GM12878 (cell line): Measurements from ENCODE around the gene STXBP1. TPM values are rescaled to one million over a fixed set of nuclear protein-coding genes. Genes with fewer than 3 reads are reported as not detected.

Experiments used
- ATAC-seq: fragments of 200-7000 bp; cut with Tn5 transposase; 3 replicates; pipeline ENCODE4 v1.9.1; 2020; ENCODE audit warnings: mild to moderate bottlenecking, moderate library complexity
- BruUV-seq: library from RNA; stranded (reverse); fragments of 400-500 nt; replicated peaks from 2 replicates; lab custom pipeline; 2021; lab: Mats Ljungman, UMichigan
- CTCF ChIA-PET: fragments of 300-600 bp; sonication (Branson Sonifier 250); formaldehyde crosslinking; extraction: SDS; loops from one replicate; lab custom pipeline; 2021; ENCODE audit warnings: inconsistent platforms; lab: Yijun Ruan, JAX
- POLR2A ChIA-PET: fragments of 350-600 bp; formaldehyde crosslinking; extraction: SDS; loops from one replicate; lab custom pipeline; 2021; ENCODE audit warnings: inconsistent platforms; lab: Charles Lee
- RAD21 ChIA-PET: fragments of 300-600 bp; sonication (Branson Sonifier 250); formaldehyde crosslinking; loops from one replicate; lab custom pipeline; 2023; ENCODE audit warnings: antibody characterized with exemption; ENCODE audit not compliant: unreplicated experiment; lab: Charles Lee
- SMC1A ChIA-PET: fragments of 300-600 bp; sonication (Branson Sonifier 250); formaldehyde crosslinking; loops from one replicate; lab custom pipeline; 2023; ENCODE audit not compliant: unreplicated experiment, uncharacterized antibody; lab: Charles Lee
- DNase-seq: peaks from one replicate; pipeline ENCODE4 v3.0.0-alpha.2; 2011; ENCODE audit warnings: low read depth, low spot score
- FAIRE-seq: peaks from 3 replicates; lab custom pipeline; 2011; peaks lifted over from hg19 to GRCh38; lab: Jason Lieb, UNC
- H2AFZ ChIP-seq: 2 replicates; pipeline ENCODE4 v1.6.0; 2011; ENCODE audit warnings: low read depth, low read length, control low read depth; ENCODE audit not compliant: control insufficient read depth
- H3K27ac ChIP-seq: 2 replicates; pipeline ENCODE4 v1.5.1; 2011; ENCODE audit warnings: control low read depth; ENCODE audit not compliant: control insufficient read depth, insufficient read depth
- H3K27me3 ChIP-seq, 2 experiments: replicated peaks in 1 of 2; 2 replicates each; pipeline versions ENCODE4 v1.6.0 to v1.6.1; 2011; ENCODE audit warnings: low read length in 1 of 2; ENCODE audit not compliant: control insufficient read depth in 2 of 2, insufficient read depth in 2 of 2
- H3K36me3 ChIP-seq, 2 experiments: 2 replicates each; pipeline ENCODE4 v1.5.1; 2011; ENCODE audit warnings: low read length in 1 of 2; ENCODE audit not compliant: control insufficient read depth in 2 of 2, insufficient read depth in 2 of 2
- H3K4me1 ChIP-seq: 2 replicates; pipeline ENCODE4 v1.6.1; 2011; ENCODE audit warnings: mild to moderate bottlenecking, low read length, moderate library complexity, mixed read lengths; ENCODE audit not compliant: control insufficient read depth, insufficient read depth
- H3K4me2 ChIP-seq: 2 replicates; pipeline ENCODE4 v1.6.0; 2011; ENCODE audit warnings: control low read depth; ENCODE audit not compliant: control insufficient read depth, insufficient read depth
- H3K4me3 ChIP-seq: fragments of 200-600 bp; sonication (generic); 2 replicates; pipeline ENCODE4 v1.5.1; 2016
- H3K79me2 ChIP-seq: 2 replicates; pipeline ENCODE4 v1.6.0; 2011; ENCODE audit warnings: low read length; ENCODE audit not compliant: control insufficient read depth, insufficient read depth
- H3K9ac ChIP-seq: 2 replicates; pipeline ENCODE4 v1.8.0; 2011; ENCODE audit warnings: low read length, control low read depth, mixed read lengths; ENCODE audit not compliant: control insufficient read depth, insufficient read depth
- H3K9me3 ChIP-seq: replicated peaks from 3 replicates; pipeline ENCODE4 v1.5.1; 2011; ENCODE audit warnings: mild to moderate bottlenecking, low read length; ENCODE audit not compliant: control insufficient read depth, insufficient read depth
- H4K20me1 ChIP-seq: 2 replicates; pipeline ENCODE4 v1.6.0; 2011; ENCODE audit not compliant: control insufficient read depth, insufficient read depth
- BCLAF1 ChIP-seq: fragments of 450-650 bp; IDR thresholded peaks from 2 replicates; pipeline ENCODE4 v1.6.1; 2017; ENCODE audit warnings: antibody characterized with exemption, mild to moderate bottlenecking, moderate library complexity
- CBFB ChIP-seq: IDR thresholded peaks from 2 replicates; pipeline ENCODE4 v1.6.1; 2016; ENCODE audit warnings: antibody characterized with exemption, low read depth
- CREB1 ChIP-seq: IDR thresholded peaks from 2 replicates; pipeline ENCODE4 v1.6.1; 2012; ENCODE audit warnings: low read depth, mild to moderate bottlenecking, inconsistent platforms
- E2F4 ChIP-seq: IDR thresholded peaks from 2 replicates; pipeline ENCODE4 v1.6.1; 2012; ENCODE audit warnings: low read depth, low read length, improper control_type of control experiment
- HSF1 ChIP-seq: fragments of 150-350 bp; IDR thresholded peaks from 2 replicates; pipeline ENCODE4 v1.6.1; 2014; ENCODE audit warnings: mild to moderate bottlenecking, low read depth, low read length
- MLLT1 ChIP-seq: fragments of 450-650 bp; IDR thresholded peaks from 2 replicates; pipeline ENCODE4 v1.6.1; 2016; ENCODE audit warnings: mild to moderate bottlenecking
- MTA3 ChIP-seq: IDR thresholded peaks from 2 replicates; pipeline ENCODE4 v1.6.1; 2012; ENCODE audit warnings: low read length, inconsistent platforms, borderline replicate concordance
- RUNX3 ChIP-seq: IDR thresholded peaks from 2 replicates; pipeline ENCODE4 v1.6.1; 2012; ENCODE audit warnings: low read length, inconsistent platforms
- TBL1XR1 ChIP-seq: IDR thresholded peaks from 2 replicates; pipeline ENCODE4 v1.6.1; 2012; ENCODE audit warnings: low read depth, low read length, improper control_type of control experiment
- ZBED1 ChIP-seq: IDR thresholded peaks from 2 replicates; pipeline ENCODE4 v1.6.1; 2016; ENCODE audit warnings: borderline replicate concordance
- ZNF622 ChIP-seq: fragments of 450-650 bp; IDR thresholded peaks from 2 replicates; pipeline ENCODE4 v1.6.1; 2017; ENCODE audit warnings: mild to moderate bottlenecking, inconsistent platforms
- WGBS: methylation state at CpG from one replicate; pipeline ENCODE4 v1.1.6; 2016; ENCODE audit warnings: low lambda C conversion rate; ENCODE audit not compliant: insufficient replicate concordance, insufficient coverage; ENCODE audit errors: missing lambda C conversion rate; 5-methylcytosine and 5-hydroxymethylcytosine counted together
- in situ Hi-C: fragments of 300-500 bp; cut with MboI; formaldehyde crosslinking; loops from 9 replicates; pipeline ENCODE4 v1.14.3; 2018; ENCODE audit warnings: mixed read lengths
- intact Hi-C: fragments of 100-400 bp; cut with micrococcal nuclease; formaldehyde crosslinking; loops from one replicate; pipeline ENCODE4 v1.14.2; 2022; ENCODE audit not compliant: unreplicated experiment
- polyA plus RNA-seq, 11 experiments: library from polyadenylated mRNA; depleted of rRNA in 4 of 11; unstranded in 6 of 11; stranded (reverse) in 5 of 11; fragments of >200 nt; fragmentation: Nextera tagmentation in 4 of 11; fragmentation: Illumina TruSeq in 1 of 11; extraction: Ambion mirVana in 4 of 11; extraction: Trizol in 1 of 11; gene quantifications; 1 replicate in 1 of 11; 2 replicates in 10 of 11; pipeline versions ENCODE4 v1.2.1 to v1.2.3, GENCODE V29; 2011 to 2016; ENCODE audit warnings: inconsistent platforms in 2 of 11, missing spikeins in 2 of 11, low read depth in 1 of 11
- total RNA-seq, 4 experiments: library from RNA; depleted of rRNA in 3 of 4; stranded (reverse); fragments of >200 nt in 3 of 4; fragmentation: Illumina TruSeq in 1 of 4; extraction: Trizol in 1 of 4; gene quantifications; 2 replicates each; pipeline versions ENCODE4 v1.2.1 to v1.2.3, GENCODE V29; 2013 to 2021

The STXBP1 gene
- total and polyA plus RNA-seq, 10 of the 15 experiments (the other 5 are each of a cell fraction or from before 2014, with no cell fraction given), result 0.08 to 0.85 (median 0.31) TPM; not detected in 3

- no TSS peak for BruUV-seq
- H3K27ac ChIP-seq, result no peak overlapping the region
- H3K79me2 ChIP-seq, result no peaks in the 10 kb centered on the region
- no peak overlapping the region for H3K9ac ChIP-seq
- 32% methylated on average over 15 of the region's 15 CpGs for WGBS
- H3K4me3 ChIP-seq, result no peak overlapping the region
- no peak; the same call in 2 of the 3 replicates for ATAC-seq
- intact Hi-C loops, result loop anchor here (1.0 to 2.0 kb wide), 4 partner anchors 41 to 185 kb away; no protein-coding TSS in a partner anchor
- TF ChIP-seq RUNX3 (peak; percentile 26; the same call in 1 of the 2 replicates), CBFB (0 out of 2 replicates have a peak, but pooled peaks have one; percentile 34), MTA3 (no peak), HSF1 (no peak), ZNF622 (no peak), MLLT1 (no peak), ZBED1 (no peak), E2F4 (no peak), BCLAF1 (no peak), TBL1XR1 (0 out of 2 replicates have a peak, but pooled peaks have one; percentile 8), CREB1 (no peak)
- TF ChIP-seq, all 136 proteins: peak for 3
- ChIA-PET RAD21 (interaction anchor here (0.6 to 2.6 kb wide), 31 partner anchors 10 to 339 kb away, joined by 3 to 83 read pairs (median 5); partner anchors contain the start of genes CDK9, FPGS, PTRH1 and SH2D3C), SMC1A (interaction anchor here (0.9 to 2.3 kb wide), 27 partner anchors 10 to 339 kb away, joined by 3 to 25 read pairs (median 5); partner anchors contain the start of genes CDK9, CFAP157, FPGS and PTRH1), CTCF (interaction anchor here (0.6 to 2.5 kb wide), 31 partner anchors 9 to 523 kb away, joined by 3 to 79 read pairs (median 6); partner anchors contain the start of genes CDK9, ENG, FPGS and PIP5KL1), POLR2A (interaction anchor here (0.6 to 2.0 kb wide), 9 partner anchors 35 to 339 kb away, joined by 3 to 13 read pairs (median 5); partner anchors contain the start of genes CDK9, SH2D3C and SLC2A8)
- H3K36me3 ChIP-seq, result peaks cover 0 to 3% of the 10 kb centered on the region in 2 experiments; a peak in 3 of 4 replicates
- DNase-seq (no peak), FAIRE-seq (no peak)
- in situ Hi-C loops, result loop anchor here (5.0 kb wide), 1 partner anchor 177 kb away; no protein-coding TSS in a partner anchor
- H3K4me2 ChIP-seq, result 0 out of 2 replicates have a peak overlapping the region, but pooled peaks have one; percentile 15
- no peaks in the 10 kb centered on the region for H3K27me3 ChIP-seq
- H4K20me1 ChIP-seq, result no peaks in the 10 kb centered on the region
- H3K9me3 ChIP-seq, result no peaks in the 10 kb centered on the region
- H2AFZ ChIP-seq, result no peak overlapping the region
- H3K4me1 ChIP-seq, result peaks cover 6% of the 10 kb centered on the region
Measured at GRCh38 chr9:127735530-127736185, 123.6 kb downstream of the STXBP1 start.
